Skin of body (tissue), 2 donors: Measurements from ENCODE around the gene NABP2. TPM values are rescaled to one million over a fixed set of nuclear protein-coding genes. Genes with fewer than 3 reads are reported as not detected.
"Not testable (repeated sequence)": the region's sequence is repeated elsewhere in the genome, so short reads cannot be mapped to it uniquely, and the experiment has no call there.

Experiments
- DNase-seq: peaks from one replicate; lab custom pipeline; 2025; lab: John Stamatoyannopoulos, UW
- total RNA-seq: library from RNA; depleted of rRNA; stranded (reverse); fragments of >200 nt; gene quantifications from one replicate; pipeline ENCODE4 v1.2.3, GENCODE V29; 2014

NABP2 gene
- total RNA-seq, 1 donor from 2014 or later = 7.5 TPM

DNA sequence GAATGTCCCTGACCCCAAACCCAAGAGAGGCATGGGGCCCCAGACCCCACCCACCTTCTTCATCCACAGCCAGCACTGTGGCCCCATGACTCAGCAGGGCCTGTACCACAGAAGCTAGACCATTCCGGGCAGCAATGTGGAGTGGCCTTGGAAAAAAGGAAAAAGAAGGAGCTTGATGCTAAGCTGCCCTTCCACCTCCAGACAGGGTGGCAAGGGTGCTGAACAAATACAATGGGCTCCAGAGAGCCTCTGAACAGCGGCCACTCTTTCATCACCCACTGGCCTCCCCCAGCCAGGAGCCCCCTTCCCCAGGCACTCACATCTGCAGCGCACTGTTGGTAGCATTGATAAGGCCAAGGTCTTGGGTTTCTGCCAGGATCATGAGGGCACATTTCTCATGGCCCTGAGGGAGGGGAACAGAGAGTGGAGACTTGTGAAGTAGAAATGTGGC is 19.6 kb downstream of the NABP2 start:
- DNase-seq = no peak

DNA sequence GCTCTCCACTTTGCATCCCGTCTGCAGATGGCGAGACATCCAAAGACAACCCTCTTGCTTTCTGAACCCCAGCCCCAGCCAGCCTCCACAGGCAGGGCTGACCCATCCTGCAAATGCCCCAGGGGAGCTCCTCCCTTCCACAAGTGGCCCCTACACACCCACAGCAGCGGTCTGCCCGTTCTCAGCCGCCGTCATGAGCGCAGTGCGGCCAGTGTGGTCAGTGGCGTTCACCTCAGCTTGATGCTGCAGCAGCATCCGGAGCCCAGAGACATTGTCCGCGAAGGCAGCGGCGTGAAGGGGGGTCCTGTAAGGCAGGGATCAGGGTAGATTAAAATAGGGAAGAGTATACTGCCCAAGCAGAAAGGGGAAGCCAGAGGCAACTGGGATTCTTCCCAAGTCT is 20.4 kb downstream of the NABP2 start:
- no peak for DNase-seq

DNA sequence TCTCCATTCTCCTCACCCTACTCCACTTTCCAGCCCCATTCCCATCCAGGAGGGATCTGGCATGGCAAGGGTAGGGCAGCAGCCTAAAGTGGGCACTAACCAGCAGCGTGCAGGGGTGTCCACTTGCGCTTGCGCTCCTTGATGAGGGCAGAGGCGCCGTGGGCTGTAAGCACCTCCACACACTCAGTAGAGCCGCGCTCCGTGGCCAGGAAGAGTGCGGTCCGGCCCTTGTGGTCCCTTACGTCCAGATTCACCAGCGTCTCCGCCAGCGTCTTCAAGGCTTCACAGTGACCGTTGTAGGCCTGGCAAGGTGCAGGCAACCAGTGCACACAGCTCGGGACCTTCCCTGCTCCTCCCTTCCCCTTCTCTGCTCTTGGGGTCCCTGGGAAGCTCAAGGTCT is 23.8 kb downstream of the NABP2 start:
- DNase-seq = no peak

GRCh38 chr12:56248711-56249110 is 24.6 kb downstream of the NABP2 start:
- no peak for DNase-seq

DNA sequence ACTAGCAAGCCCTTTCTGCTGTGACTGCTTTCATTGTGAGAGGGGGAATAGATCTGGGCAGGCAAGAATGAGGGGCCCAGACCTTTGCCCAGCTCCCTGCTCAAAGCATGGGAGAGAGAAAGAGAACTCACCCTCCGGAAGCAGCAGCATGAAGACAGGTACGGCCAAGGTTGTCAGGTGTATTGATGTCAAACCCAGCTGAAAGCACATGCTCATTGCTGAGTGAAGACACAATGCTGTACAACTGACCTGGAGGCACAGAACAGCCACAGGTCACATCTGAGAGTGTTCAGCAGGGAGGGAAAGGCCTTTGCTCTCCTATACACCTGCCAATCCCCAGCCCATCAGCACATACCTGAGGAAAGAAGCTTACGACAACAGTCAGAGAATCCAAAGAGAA is 28.5 kb downstream of the NABP2 start:
- no peak for DNase-seq

GRCh38 chr12:56253091-56253490 is 28.9 kb downstream of the NABP2 start:
- DNase-seq = no peak

GRCh38 chr12:56255671-56256070 is 31.5 kb downstream of the NABP2 start:
- no peak for DNase-seq

- no peak for DNase-seq
Observed at GRCh38 chr12:56256326-56256960, 32.3 kb downstream of the NABP2 start.

GRCh38 chr12:56257071-56257470 is 32.9 kb downstream of the NABP2 start:
- DNase-seq = no peak

DNA sequence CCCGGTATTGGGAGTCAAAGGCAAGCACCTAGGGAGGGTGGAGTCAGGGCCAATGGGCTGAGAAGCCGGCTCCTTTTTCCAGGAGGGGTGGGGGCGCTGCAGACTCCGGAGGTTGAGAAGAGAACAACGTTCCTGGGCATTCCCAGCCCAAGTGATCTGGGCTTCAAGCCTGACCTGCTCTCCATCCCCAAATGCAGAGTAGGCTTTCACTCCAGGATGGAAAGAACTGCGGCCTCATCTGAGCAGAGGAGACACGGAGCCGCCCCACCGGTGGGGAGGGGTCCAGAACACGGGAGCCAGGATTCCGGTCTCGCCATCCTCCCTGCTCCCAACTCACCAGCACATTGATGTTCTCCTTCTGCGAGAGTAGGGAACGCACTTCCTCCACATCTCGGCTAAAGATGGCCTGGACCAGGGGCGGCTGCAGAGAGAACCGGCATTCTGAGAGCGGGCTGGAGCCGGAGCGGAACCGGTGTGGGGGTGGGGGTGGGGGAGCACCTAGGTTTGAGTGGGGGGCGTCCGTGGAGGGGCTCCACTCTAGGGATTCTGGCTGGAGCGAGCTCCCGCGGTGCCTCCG is 33.4 kb downstream of the NABP2 start:
- DNase-seq = no peak

DNA sequence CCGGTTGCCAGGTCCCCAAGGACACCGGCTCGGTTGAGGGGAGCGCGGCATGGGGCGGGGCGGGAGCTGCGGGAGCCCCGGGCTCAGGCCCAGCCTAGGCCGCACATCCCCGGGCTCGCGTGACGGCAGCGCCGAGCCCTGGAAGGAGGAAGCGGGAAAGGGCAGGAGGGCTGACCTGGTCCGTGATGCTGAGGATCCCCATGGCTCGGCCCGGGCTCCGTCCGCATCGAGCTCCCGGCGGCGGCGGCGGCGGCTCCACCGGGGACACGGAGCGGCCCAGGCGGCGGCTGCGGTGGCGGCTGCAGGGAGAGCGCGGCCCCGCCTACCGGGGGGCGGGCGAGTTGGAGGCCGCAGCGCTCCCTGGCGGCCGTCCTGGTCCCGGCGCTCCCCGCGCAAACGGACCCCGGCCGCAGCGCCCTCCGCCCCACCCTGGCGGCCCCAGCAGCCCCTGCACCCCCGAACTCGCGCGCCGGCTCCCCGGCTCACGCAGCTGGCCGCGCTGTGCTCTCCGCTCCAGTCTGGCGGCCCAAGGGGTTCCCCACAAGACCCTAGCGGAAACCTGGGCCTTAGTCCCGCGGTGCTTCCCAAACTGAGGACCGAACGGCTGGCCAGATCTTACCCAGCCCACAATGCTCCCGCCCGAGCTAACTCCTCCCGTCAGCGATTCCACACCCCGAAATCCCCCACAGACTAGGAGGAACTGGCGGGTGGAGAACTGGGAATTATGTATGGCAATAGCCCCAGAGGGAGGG is 34.1 kb downstream of the NABP2 start, which contains the start of gene ANKRD52:
Gene ANKRD52 (minus strand): TSS at position 317 of the 752 bp plus-strand sequence. CDS start 115 bp downstream, at position 202.
- peak; percentile 66 for DNase-seq

DNA sequence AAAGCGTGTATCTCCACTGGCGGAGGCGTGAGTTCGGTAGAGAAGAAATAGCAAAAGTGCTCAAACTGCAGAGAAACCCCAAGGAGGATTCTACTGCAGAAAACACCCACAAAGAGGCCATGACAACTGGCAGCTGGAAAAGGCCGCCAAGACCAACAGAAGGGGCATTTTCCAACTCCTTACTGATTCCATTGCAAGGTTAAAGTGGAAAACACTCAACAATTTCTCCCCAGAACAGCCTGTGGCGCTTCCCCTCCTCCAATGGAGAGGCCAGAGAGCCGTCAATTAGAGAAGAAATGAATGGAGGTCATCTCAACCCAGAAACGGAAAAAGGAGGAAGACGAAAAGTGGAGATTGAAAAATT is 34.7 kb downstream of the NABP2 start:
- DNase-seq = no peak

- no peak for DNase-seq
Observed at GRCh38 chr12:56260380-56260779, 36.2 kb downstream of the NABP2 start.

DNA sequence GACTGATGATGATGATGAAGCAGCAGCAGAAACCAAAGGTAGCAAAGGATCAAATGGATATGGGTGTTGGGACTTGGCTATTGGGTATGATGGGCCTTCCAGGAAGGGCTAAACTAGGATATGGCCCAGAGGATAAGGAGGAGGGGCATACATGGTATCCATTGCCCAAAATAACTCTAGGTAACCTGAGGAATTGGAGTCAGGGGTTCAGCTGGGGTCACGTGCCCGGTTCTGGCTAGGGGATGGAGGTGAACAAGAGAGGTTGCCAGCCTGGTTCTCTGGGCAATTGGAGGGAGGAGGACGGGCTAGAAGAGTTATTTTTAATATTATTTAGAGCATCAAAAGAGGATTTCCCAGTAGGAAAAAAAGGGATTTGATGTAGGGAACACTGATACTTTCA is 36.8 kb downstream of the NABP2 start:
- no peak for DNase-seq

- no peak for DNase-seq
Observed at GRCh38 chr12:56261503-56262232, 37.5 kb downstream of the NABP2 start.

- DNase-seq = not testable (repeated sequence)
Observed at GRCh38 chr12:56262955-56263354, 38.8 kb downstream of the NABP2 start.

GRCh38 chr12:56266068-56266692 is 42.0 kb downstream of the NABP2 start:
- not testable (repeated sequence) for DNase-seq

DNA sequence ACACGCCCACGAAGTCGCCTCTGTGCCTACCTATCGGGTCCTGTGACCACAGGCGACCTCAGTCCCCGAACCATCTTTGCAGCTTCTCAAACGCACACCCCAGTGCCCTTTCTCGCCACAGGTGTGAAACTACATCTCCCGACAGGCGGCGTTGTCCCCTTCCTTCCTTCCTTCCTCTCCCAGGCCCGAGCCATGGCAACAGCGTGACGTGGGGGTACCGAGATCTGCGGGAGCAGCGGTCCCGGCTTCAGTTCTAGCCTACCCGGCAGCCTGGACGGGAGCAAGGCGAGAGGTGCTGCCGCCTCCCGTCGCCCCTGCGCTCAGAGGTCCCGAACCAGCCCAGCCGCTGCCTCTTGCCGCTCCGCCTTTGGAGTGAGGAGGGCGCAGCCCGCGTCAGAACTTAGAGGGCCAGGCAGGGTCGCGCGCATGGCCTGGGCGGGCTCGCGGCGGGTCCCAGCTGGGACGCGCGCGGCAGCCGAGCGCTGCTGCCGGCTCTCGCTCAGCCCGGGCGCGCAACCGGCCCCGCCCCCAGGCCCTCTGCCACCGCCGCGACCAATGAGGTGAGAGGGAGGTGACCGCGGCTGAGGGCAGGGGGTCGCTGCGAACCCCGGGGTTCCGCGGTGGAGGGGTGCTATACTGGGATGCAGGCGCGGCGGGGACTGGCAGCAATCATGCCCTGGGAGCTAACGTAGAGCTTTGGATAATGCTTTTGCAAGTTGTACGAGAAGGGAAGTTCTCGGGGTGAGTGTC is 42.7 kb downstream of the NABP2 start, which contains the start of gene COQ10A:
Gene COQ10A (plus strand): TSS at position 250 of the 750 bp plus-strand sequence. CDS start 177 bp downstream, at position 427.
- DNase-seq = peak; percentile 74

- DNase-seq = no peak
Observed at GRCh38 chr12:56267443-56268071, 43.4 kb downstream of the NABP2 start.

DNA sequence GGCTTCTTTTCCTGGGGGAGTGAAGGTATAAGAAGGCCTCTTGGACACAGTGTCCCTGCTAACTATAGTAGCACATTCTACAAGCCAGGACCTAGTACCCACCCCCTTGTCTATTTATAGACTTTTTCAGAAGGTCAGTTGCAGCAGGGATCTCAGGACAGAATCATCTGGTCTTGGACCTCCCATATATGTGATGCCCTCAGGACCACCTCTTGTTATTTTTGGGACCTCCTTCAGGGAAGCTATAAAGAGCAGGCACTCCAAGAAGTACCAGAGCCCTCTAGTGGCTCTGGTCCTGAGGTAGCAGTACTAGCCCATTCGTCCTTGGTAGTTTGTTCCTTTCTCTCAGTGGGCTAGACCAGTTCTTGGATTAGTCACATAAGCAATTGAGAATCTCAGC is 46.9 kb downstream of the NABP2 start:
- no peak for DNase-seq
